Stomach (tissue), 9 donors: ENCODE results near the gene SMAD5. TPM values are rescaled to one million over a fixed set of nuclear protein-coding genes. Genes with fewer than 3 reads are reported as not detected.

Experiments used
- DNase-seq, 2 donors: peaks; one replicate each; pipeline versions ENCODE4 v3.0.0 to v3.0.0-alpha.2; 2013 to 2019
- H3K27ac ChIP-seq, 5 donors: fragments of 200-600 bp in 4 of 5; sonication (generic) in 4 of 5; one replicate each; pipeline ENCODE4 v1.5.1; 2013 to 2019; ENCODE audit warnings: mild to moderate bottlenecking in 1 of 5, moderate library complexity in 1 of 5
- H3K27me3 ChIP-seq, 3 donors: fragments of 200-600 bp; sonication (generic); one replicate each; pipeline ENCODE4 v1.5.1; 2017 to 2019; ENCODE audit warnings: mixed run types in 1 of 3
- H3K36me3 ChIP-seq, 4 donors: fragments of 200-600 bp; sonication (generic); 1 replicate in 3 of 4; 2 replicates in 1 of 4; pipeline ENCODE4 v1.5.1; 2016 to 2019
- H3K4me1 ChIP-seq, 4 donors: fragments of 200-600 bp; sonication (generic); one replicate each; pipeline ENCODE4 v1.5.1; 2016 to 2019
- H3K4me3 ChIP-seq, 4 donors: fragments of 200-600 bp; sonication (generic) in 3 of 4; one replicate each; pipeline ENCODE4 v1.5.1; 2016 to 2019; ENCODE audit warnings: mild to moderate bottlenecking in 1 of 4
- H3K9me3 ChIP-seq, 4 donors: fragments of 200-600 bp; sonication (generic); one replicate each; pipeline ENCODE4 v1.5.1; 2016 to 2019
- EP300 ChIP-seq: sonication (generic); formaldehyde crosslinking; IDR thresholded peaks from one replicate; pipeline ENCODE4 v1.6.1; 2017; ENCODE audit warnings: antibody characterized with exemption
- POLR2A ChIP-seq, 4 donors: fragments of 450-650 bp; IDR thresholded peaks; one replicate each; pipeline ENCODE4 v1.6.1; 2016; ENCODE audit warnings: antibody characterized with exemption in 4 of 4, control low read depth in 2 of 4, mild to moderate bottlenecking in 1 of 4, moderate library complexity in 1 of 4
- POLR2AphosphoS5 ChIP-seq, 3 donors: sonication (generic); formaldehyde crosslinking; IDR thresholded peaks; one replicate each; pipeline ENCODE4 v1.6.1; 2016; ENCODE audit warnings: antibody characterized with exemption in 3 of 3
- whole genome bisulfite sequencing, 5 donors: extraction: QIAGEN DNeasy Blood & Tissue Kit in 3 of 5; methylation state at CpG; one replicate each; pipeline versions ENCODE4 v1.1.5 to v1.1.7; 2013 to 2018; 5-methylcytosine and 5-hydroxymethylcytosine counted together
- intact Hi-C: fragments of 100-400 bp; cut with DNase I; formaldehyde crosslinking; loops from one replicate; pipeline ENCODE4 v1.15.1; 2023; ENCODE audit warnings: low total_unique reads
- polyA plus RNA-seq, 3 donors: library from polyadenylated mRNA; stranded (reverse); fragments of 200-250 nt; gene quantifications; one replicate each; pipeline ENCODE4 v1.2.3, GENCODE V29; 2013
- small RNA-seq, 4 donors: library from RNA; depleted of rRNA; stranded (forward); fragments of <200 nt; gene quantifications; one replicate each; pipeline ENCODE3, GENCODE V24; 2016
- total RNA-seq, 5 donors: library from RNA; depleted of rRNA; stranded (reverse); fragments of >200 nt; gene quantifications; one replicate each; pipeline versions ENCODE4 v1.1.0 to v1.2.3, GENCODE V29; 2014 to 2016
- TF ChIP-seq, protein P1 (sequence below), 7 experiments: fragments of 450-650 bp in 4 of 7; fragments of 200-600 bp in 3 of 7; sonication (generic) in 3 of 7; IDR thresholded peaks; one replicate each; pipeline ENCODE4 v1.5.1; 2016 to 2019; ENCODE audit warnings: antibody characterized with exemption in 7 of 7, control low read depth in 2 of 7, mild to moderate bottlenecking in 1 of 7
- donor health status: healthy with polysubstance abuse.
- donor health status: Bipolar disorder and iron deficiency.
- donor health status: healthy.

Gene SMAD5
- total and polyA plus RNA-seq, 8 donors: 6.8 to 220 (median 24.0) TPM

DNA sequence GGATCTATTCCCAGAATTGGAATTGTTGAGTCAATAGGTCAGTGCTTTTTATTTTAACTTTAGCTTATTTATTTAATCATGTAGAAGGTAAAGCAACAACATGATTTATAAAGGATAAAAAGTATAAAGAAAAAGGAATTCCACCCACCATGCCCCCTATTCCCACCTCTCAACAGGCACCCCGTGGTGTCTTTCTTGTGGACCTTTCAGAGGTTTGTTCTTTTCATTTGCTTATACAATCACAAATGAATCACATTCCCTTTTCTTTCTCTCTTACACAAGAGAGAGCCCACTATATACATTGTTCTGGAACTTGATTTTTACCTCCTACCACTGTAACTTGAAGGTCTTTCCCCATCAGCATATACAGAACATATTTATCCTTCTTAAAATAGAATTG lies 97.5 kb downstream of the SMAD5 start:
- Histone ChIP-seq H3K27ac (no peak overlapping the region), H3K4me1 (no peaks in the 10 kb centered on the region), H3K4me3 (no peak overlapping the region), H3K36me3 (no peaks in the 10 kb centered on the region), H3K27me3 (peaks cover 0 to 35% (median 0%) of the 10 kb centered on the region in 3 donors), H3K9me3 (no peaks in the 10 kb centered on the region)
- DNase-seq: no peak
- TF ChIP-seq, protein P1, sequence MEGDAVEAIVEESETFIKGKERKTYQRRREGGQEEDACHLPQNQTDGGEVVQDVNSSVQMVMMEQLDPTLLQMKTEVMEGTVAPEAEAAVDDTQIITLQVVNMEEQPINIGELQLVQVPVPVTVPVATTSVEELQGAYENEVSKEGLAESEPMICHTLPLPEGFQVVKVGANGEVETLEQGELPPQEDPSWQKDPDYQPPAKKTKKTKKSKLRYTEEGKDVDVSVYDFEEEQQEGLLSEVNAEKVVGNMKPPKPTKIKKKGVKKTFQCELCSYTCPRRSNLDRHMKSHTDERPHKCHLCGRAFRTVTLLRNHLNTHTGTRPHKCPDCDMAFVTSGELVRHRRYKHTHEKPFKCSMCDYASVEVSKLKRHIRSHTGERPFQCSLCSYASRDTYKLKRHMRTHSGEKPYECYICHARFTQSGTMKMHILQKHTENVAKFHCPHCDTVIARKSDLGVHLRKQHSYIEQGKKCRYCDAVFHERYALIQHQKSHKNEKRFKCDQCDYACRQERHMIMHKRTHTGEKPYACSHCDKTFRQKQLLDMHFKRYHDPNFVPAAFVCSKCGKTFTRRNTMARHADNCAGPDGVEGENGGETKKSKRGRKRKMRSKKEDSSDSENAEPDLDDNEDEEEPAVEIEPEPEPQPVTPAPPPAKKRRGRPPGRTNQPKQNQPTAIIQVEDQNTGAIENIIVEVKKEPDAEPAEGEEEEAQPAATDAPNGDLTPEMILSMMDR (IDR thresholded peaks at IDR 0.05): no peak
- TF ChIP-seq EP300: no peak
- no peak for TF ChIP-seq POLR2A (IDR thresholded peaks at IDR 0.05)
- no peak for TF ChIP-seq POLR2AphosphoS5 (IDR thresholded peaks at IDR 0.05)
- 10 to 34% (median 14%) methylated on average over 1 of the region's 1 CpG for WGBS, 5 donors
- intact Hi-C loops: no loop called here

- intact Hi-C loops: no loop called here
- Histone ChIP-seq H3K4me1 (no peaks in the 10 kb centered on the region), H3K9me3 (no peaks in the 10 kb centered on the region), H3K27me3 (peaks cover 0 to 19% (median 0%) of the 10 kb centered on the region in 3 donors), H3K27ac (no peak overlapping the region), H3K36me3 (no peaks in the 10 kb centered on the region), H3K4me3 (no peak overlapping the region)
- 82 to 87% (median 84%) methylated on average over 5 to 6 of the region's 6 CpGs for WGBS, 5 donors
- TF ChIP-seq POLR2AphosphoS5 (IDR thresholded peaks at IDR 0.05): no peak
- DNase-seq: no peak
These were observed 99.7 kb downstream of the SMAD5 start for GRCh38 chr5:136232316-136232715.

Small RNA genes lying within 50 kb of the gene (small RNA-seq; reads per million reads assigned to genes)
- 0 reads per million in 4 donors for gene RF02173
- 0 reads per million in 4 donors for gene RF02175
- gene RF02176: 0 reads per million in 4 donors

Other genes with a start within 250 kb of the SMAD5 start
- gene IL9, start 237.0 kb upstream of the SMAD5 start, total RNA-seq: not detected
- not detected for gene IL9, start 237.0 kb upstream of the SMAD5 start, polyA plus RNA-seq
- gene LECT2, start 177.9 kb upstream of the SMAD5 start, total RNA-seq: not detected
- gene LECT2, start 177.9 kb upstream of the SMAD5 start, polyA plus RNA-seq: not detected
- 100 to 1,000 TPM in 1 of 5 donors, 10 to 100 TPM in 4; 24.5 to 180 (median 70.1) TPM for gene TGFBI, start 103.9 kb upstream of the SMAD5 start, total RNA-seq
- gene TGFBI, start 103.9 kb upstream of the SMAD5 start, polyA plus RNA-seq: 100 to 1,000 TPM in 1 of 3 donors, 10 to 100 TPM in 2; 43.5 to 116 (median 54.4) TPM
- gene SMIM32, start 60.3 kb downstream of the SMAD5 start, total RNA-seq: 10 to 100 TPM in 1 of 5 donors, under 1 TPM in 1, not detected in 3; 0.55 to 22.0 TPM
- under 1 TPM; 0.30 to 0.76 (median 0.75) TPM for gene SMIM32, start 60.3 kb downstream of the SMAD5 start, polyA plus RNA-seq
- gene TRPC7, start 232.7 kb downstream of the SMAD5 start, total RNA-seq: not detected
- gene TRPC7, start 232.7 kb downstream of the SMAD5 start, polyA plus RNA-seq: not detected